ENCODE measurements around the gene MRPL24. TPM values are rescaled to one million over a fixed set of nuclear protein-coding genes. Genes with fewer than 3 reads are reported as not detected.
A peak's percentile ranks its signal among the peaks of the same experiment; 100 is the strongest.

The MRPL24 gene
- total RNA-seq, 1 donor from 2014 or later = 91.6 TPM

- DNase-seq (ENCODE audit: low spot score) = peak; percentile 83
Measured at GRCh38 chr1:156709757-156710489, 31.0 kb downstream of the MRPL24 start.

- DNase-seq (ENCODE audit: low spot score) = no peak
Measured at GRCh38 chr1:156709031-156709430, 31.9 kb downstream of the MRPL24 start.

DNA sequence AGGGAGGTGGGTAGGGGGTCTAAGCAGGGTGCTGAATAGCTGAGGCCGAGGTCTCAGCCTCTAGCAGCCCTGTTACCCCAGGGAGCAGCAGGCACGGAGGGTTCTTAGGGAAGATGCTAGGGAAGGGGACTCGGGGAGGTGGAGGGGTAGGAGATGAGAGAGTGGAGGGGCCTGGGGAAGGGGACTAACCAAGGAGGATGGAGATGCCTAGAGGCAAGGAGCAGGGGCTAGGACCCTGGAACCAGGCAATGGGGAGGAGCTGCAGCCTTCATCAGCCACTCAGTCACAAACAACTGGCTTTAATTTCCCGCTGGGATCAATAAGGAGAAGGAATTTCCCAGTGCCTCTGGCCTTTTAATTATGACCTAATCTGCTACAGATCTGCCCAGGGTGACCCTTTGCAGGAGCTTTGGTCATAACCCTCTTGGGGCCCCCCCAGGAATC, 32.6 kb downstream of the MRPL24 start:
- no peak for DNase-seq (ENCODE audit: low spot score)

GRCh38 chr1:156707417-156708217, 33.3 kb downstream of the MRPL24 start:
- no peak for DNase-seq (ENCODE audit: low spot score)

GRCh38 chr1:156706657-156707416, 34.1 kb downstream of the MRPL24 start:
- DNase-seq (ENCODE audit: low spot score) = peak; percentile 88

GRCh38 chr1:156705918-156706656, 34.8 kb downstream of the MRPL24 start:
- peak; percentile 78 for DNase-seq (ENCODE audit: low spot score)

- peak; percentile 62 for DNase-seq (ENCODE audit: low spot score)
Measured at GRCh38 chr1:156705321-156705917, 35.5 kb downstream of the MRPL24 start, which contains the start of gene CRABP2. Gene CRABP2 (minus strand): TSS chr1:156705583. CDS start chr1:156705446, 137 bp downstream.

DNA sequence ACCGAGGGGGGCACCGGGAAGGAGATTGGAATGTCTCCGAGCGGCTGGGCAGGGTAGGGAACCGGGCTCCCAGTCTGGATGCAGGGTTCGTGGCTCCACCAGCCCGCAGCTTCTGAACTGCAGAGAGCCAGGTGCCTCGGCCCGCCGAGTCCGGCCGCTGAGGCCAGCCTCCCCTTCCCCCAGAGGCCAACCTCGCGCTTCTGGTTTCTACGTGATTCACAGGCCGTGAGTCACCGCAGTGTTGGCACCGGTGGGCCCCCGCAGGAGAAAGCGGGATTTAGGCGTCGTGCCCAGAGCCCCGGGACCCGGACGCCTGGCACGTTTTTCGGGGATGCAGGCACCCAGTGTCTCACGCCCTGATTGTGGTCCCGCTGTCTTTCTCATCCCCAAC, 36.0 kb downstream of the MRPL24 start:
- DNase-seq (ENCODE audit: low spot score) = peak; percentile 73

GRCh38 chr1:156704166-156704711, 36.6 kb downstream of the MRPL24 start:
- DNase-seq (ENCODE audit: low spot score) = no peak

- DNase-seq (ENCODE audit: low spot score) = no peak
Measured at GRCh38 chr1:156703741-156704140, 37.1 kb downstream of the MRPL24 start.

- DNase-seq (ENCODE audit: low spot score) = no peak
Measured at GRCh38 chr1:156703336-156703735, 37.6 kb downstream of the MRPL24 start.

- DNase-seq (ENCODE audit: low spot score) = no peak
Measured at GRCh38 chr1:156700736-156701531, 40.0 kb downstream of the MRPL24 start.

- no peak for DNase-seq (ENCODE audit: low spot score)
Measured at GRCh38 chr1:156698995-156699394, 41.9 kb downstream of the MRPL24 start.

DNA sequence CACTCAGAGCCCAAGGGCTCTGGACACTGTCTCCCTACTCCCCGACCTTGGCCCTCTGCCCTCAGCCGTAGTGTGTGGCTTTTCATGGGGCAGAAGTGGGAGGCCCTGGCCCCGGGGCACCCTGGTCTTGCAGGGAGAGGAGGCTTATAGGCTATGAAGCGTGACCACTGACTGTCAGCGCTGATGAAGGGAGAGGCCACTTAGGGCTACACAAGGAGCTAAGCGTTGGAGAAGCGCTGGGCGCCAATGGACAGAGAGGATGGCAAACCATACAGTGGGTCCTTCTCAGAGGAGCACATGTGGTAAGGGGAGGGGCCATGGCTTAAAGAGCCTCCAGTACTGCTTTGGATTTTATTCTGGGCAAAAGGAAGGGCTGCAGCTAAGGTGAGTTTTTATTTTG, 43.4 kb downstream of the MRPL24 start:
- DNase-seq (ENCODE audit: low spot score) = no peak

- no peak for DNase-seq (ENCODE audit: low spot score)
Measured at GRCh38 chr1:156696755-156697154, 44.1 kb downstream of the MRPL24 start.

- DNase-seq (ENCODE audit: low spot score) = no peak
Measured at GRCh38 chr1:156694690-156694962, 46.3 kb downstream of the MRPL24 start.

DNA sequence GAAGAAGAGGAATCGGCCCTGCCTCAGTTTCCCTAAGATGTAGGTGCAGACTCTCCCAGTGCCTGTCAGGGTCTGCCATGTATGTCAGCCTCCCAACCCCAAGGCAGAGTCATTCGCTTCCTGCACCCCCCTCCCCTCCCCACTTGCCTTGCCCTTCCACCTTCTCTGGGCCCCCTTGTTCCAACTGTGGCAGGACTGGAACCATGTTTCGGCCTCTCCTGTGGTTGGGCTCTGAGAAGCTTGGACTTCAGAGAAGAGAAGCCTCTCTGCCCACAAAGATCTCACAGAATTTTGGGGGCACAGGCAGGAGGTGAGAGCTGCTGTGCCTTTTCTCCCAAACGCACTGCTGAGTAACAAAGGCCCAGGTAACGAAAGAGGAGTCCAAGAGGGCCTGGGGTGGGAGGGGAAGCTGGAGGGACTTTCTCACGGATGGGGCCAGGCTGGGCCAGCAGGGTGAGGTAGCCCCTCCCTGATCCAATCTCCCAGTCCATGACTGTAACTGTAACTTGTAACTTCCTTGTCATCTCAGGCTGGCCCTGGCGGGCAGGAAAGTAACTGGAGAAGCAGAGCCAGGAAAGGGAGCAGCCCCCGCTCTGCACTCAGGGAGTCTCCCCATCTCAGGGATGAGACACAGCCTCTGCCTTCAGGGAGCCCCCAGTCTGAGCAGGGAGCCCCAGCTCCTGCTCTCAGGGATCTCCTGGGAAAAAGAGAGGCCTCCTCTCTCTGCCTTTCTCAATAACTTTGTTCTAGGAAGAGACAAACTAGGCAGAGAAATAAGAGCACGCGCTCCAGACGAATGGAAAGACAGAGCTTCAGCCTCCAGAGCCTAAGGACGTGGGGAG, 46.8 kb downstream of the MRPL24 start:
- DNase-seq (ENCODE audit: low spot score) = peak; percentile 71

- DNase-seq (ENCODE audit: low spot score) = peak; percentile 71
Measured at GRCh38 chr1:156692925-156693847, 47.7 kb downstream of the MRPL24 start.

All from ureter (tissue), 1 donor.